ENCODE measurements around the gene OR52W1. TPM values are rescaled to one million over a fixed set of nuclear protein-coding genes. Genes with fewer than 3 reads are reported as not detected.

The OR52W1 gene
- total RNA-seq, 2 donors from 2014 or later = not detected

GRCh38 chr11:6225024-6225423 lies 26.0 kb downstream of the OR52W1 start:
- H3K4me1 ChIP-seq (ENCODE audit: control insufficient read depth in 1 of 2, low read depth in 2 of 2) = no peaks in the 10 kb centered on the region
- no peaks in the 10 kb centered on the region for H3K9me3 ChIP-seq
- H3K36me3 ChIP-seq = peaks cover 27% of the 10 kb centered on the region
- TF ChIP-seq CTCF (IDR thresholded peaks at IDR 0.05) = no peak
- DNase-seq (ENCODE audit: low spot score) (no peak), ATAC-seq (ENCODE audit: insufficient number of reproducible peaks, low FRiP score, low read depth) (no peak)
- H3K27ac ChIP-seq = no peak overlapping the region
- no peak overlapping the region for H3K4me3 ChIP-seq
- H3K27me3 ChIP-seq (replicated peaks; ENCODE audit: insufficient read depth) = no peaks in the 10 kb centered on the region

GRCh38 chr11:6225896-6226295 lies 26.9 kb downstream of the OR52W1 start:
- no peak overlapping the region for H3K4me3 ChIP-seq
- ATAC-seq (ENCODE audit: insufficient number of reproducible peaks, low FRiP score, low read depth) (no peak), DNase-seq (ENCODE audit: low spot score) (no peak)
- H3K27ac ChIP-seq = no peak overlapping the region
- H3K36me3 ChIP-seq = peaks cover 21% of the 10 kb centered on the region
- H3K27me3 ChIP-seq (replicated peaks; ENCODE audit: insufficient read depth) = no peaks in the 10 kb centered on the region
- H3K4me1 ChIP-seq (ENCODE audit: control insufficient read depth in 1 of 2, low read depth in 2 of 2) = no peaks in the 10 kb centered on the region
- no peak for TF ChIP-seq CTCF (IDR thresholded peaks at IDR 0.05)
- H3K9me3 ChIP-seq = no peaks in the 10 kb centered on the region

- no peak for TF ChIP-seq CTCF (IDR thresholded peaks at IDR 0.05)
- H3K4me1 ChIP-seq (ENCODE audit: control insufficient read depth in 1 of 2, low read depth in 2 of 2) = peaks cover 4 to 11% of the 10 kb centered on the region in 2 donors
- H3K36me3 ChIP-seq = peaks cover 8% of the 10 kb centered on the region
- H3K27ac ChIP-seq = no peak overlapping the region
- H3K4me3 ChIP-seq = no peak overlapping the region
- DNase-seq (ENCODE audit: low spot score) (no peak), ATAC-seq (ENCODE audit: insufficient number of reproducible peaks, low FRiP score, low read depth) (no peak)
- no peaks in the 10 kb centered on the region for H3K9me3 ChIP-seq
- H3K27me3 ChIP-seq (replicated peaks; ENCODE audit: insufficient read depth) = no peaks in the 10 kb centered on the region
These were observed 29.5 kb downstream of the OR52W1 start for GRCh38 chr11:6228520-6228919.

DNA sequence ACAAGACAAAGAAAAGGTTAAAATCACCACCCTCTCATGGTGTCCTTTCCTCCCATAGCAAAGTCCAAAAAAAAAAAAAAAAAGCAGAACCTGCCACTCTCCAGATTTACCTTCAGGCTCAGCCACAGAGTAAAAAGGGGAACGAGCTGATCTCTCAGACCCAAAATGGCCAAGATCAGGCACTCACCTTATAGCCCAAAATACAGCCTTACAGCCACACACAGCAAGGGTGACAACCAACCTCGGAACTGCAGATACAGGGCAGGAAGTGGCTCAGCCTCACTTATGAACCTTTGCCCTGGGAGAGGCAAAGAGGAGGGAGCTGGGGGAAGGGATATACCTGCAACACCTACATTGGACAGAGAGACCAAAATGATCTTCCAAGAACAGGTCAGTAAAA lies 30.9 kb downstream of the OR52W1 start:
- H3K36me3 ChIP-seq = no peaks in the 10 kb centered on the region
- ATAC-seq (ENCODE audit: insufficient number of reproducible peaks, low FRiP score, low read depth) = no peak
- no peak for TF ChIP-seq CTCF (IDR thresholded peaks at IDR 0.05)
- no peaks in the 10 kb centered on the region for H3K9me3 ChIP-seq
- no peaks in the 10 kb centered on the region for H3K27me3 ChIP-seq (replicated peaks; ENCODE audit: insufficient read depth)
- no peak overlapping the region for H3K4me3 ChIP-seq
- no peak for DNase-seq (ENCODE audit: low spot score)
- H3K4me1 ChIP-seq (ENCODE audit: control insufficient read depth in 1 of 2, low read depth in 2 of 2) = peaks cover 8 to 18% of the 10 kb centered on the region in 2 donors
- H3K27ac ChIP-seq = no peak overlapping the region

DNA sequence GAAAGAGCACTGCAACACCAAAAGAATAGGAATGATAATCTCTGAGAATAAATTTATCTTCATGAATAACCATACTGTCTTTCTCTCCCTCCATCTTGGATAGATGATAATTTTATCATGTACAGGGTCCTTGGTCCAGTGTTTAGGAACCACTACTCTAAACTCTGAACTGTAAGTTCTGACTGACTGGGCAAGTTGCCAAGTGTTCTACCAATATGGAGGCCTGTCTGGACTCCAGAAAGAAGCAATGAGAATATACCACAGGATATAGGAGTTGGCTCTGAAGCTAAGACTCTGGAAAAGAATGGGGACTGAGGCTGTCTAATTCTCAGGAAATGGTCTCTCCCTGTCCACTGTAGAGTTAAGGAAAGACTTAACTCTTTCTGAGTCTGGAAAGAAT lies 33.9 kb downstream of the OR52W1 start:
- no peaks in the 10 kb centered on the region for H3K9me3 ChIP-seq
- H3K4me3 ChIP-seq = no peak overlapping the region
- no peak for DNase-seq (ENCODE audit: low spot score)
- no peak for TF ChIP-seq CTCF (IDR thresholded peaks at IDR 0.05)
- H3K27ac ChIP-seq = no peak overlapping the region
- no peaks in the 10 kb centered on the region for H3K36me3 ChIP-seq
- H3K27me3 ChIP-seq (replicated peaks; ENCODE audit: insufficient read depth) = no peaks in the 10 kb centered on the region
- no peak for ATAC-seq (ENCODE audit: insufficient number of reproducible peaks, low FRiP score, low read depth)
- H3K4me1 ChIP-seq (ENCODE audit: control insufficient read depth in 1 of 2, low read depth in 2 of 2) = peaks cover 8 to 18% of the 10 kb centered on the region in 2 donors
